Activated CD8-positive, alpha-beta memory T cell treated with anti-CD3 and anti-CD28 coated beads, Interleukin-2, amount 50 U/mL, for 24 hours (primary cell): ENCODE data around the gene NID1.
"Not testable (repeated sequence)": the region's sequence is repeated elsewhere in the genome, so short reads cannot be mapped to it uniquely, and the experiment has no call there.

ENCODE experiments used
- DNase-seq: peaks from one replicate; pipeline ENCODE4 v3.0.0-alpha.2; 2020; ENCODE audit errors: extremely low read depth

NID1 gene

DNA sequence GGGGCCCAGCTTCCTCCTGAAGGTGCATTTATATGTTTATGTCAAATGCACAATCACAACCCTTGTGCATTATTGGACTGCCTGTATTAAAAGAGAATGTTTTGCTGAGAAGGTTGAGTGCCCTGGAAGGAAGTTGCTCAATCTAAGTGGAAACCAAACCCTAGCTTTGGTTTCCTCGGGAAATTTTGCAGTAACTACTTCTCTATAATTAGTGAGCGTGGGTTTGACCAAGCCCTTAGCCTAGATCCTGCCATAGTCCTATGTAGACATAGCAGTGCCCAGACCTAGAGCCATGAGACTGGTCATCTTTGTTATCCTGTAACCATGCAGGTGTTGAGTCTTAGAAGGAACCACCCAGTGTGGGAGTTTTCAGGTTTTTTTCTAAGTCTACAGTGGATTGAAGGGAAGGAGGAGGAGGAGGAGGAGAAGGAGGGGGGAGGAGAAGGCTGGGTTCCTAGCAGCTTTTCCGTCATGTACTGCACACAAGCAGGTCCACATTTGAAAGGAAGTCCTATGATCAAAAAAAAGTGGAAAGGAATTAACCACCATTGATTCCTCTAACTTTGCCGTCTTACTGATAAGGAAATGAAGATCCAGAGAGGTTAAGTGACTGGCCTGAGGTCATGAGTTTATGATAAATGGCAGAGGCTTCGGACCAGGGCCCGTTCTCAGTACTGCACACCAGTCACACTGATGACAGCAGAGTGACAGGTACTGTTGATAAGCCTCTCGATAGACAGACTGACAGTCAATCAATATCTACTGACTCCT lies 126.0 kb downstream of the NID1 start:
- no peak for DNase-seq

DNA sequence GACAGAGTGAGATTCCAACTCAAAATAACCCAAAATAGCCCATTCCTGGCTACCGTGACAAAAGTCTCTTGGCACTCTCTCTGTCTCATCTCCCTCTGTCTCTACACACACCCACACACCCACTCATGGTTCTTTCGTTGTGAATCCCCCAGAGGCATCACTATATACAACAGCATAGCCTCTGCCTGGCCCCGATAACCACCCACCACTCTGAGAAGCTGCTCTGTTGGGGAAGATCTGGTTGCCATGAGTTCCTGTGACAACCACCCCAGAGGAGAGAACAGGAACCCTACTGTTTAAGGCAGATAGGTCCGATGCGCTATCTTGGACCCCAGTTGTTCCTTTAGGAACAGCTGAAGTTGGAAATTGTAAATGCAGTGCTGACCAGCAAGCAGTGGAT lies 127.8 kb downstream of the NID1 start:
- DNase-seq: no peak

- DNase-seq: no peak
These were observed 129.4 kb downstream of the NID1 start for GRCh38 chr1:235935235-235936225.

GRCh38 chr1:235933766-235934116 lies 131.1 kb downstream of the NID1 start:
- no peak for DNase-seq

DNA sequence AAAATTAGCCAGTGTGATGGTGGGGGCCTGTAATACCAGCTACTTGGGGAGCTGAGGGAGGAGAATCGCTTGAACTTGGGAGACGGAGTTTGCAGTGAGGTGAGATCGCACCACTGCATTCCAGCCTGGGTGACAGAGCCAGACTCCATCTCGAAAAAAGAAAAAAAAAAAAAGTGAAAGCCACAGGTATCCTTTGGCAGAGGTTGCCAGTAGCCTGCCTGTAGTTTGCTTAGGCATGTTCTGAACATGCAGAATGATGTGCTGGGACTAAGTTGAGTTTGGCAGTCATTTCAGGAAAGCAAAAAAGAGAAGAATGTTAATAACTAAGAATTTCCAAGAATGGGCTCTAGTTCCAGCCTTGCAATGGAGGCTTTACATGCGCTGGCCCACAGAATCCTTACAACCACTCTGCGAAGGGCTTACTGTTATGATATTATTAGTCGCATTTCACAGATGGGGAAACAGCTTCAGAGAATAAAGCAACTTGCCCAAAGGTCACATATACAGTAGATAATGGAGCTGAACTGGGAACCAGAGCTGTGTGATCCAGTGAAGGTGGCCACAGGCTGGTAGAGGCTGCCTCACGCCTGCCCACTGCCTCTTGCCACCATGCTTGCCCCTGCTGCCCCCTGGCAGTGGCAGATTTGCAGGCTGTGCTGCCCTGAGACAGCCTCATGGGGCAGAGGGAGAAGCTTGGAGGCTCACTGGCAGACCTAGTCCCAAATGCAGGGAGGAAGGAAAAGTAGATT lies 131.7 kb downstream of the NID1 start:
- DNase-seq: no peak

- DNase-seq: no peak
These were observed 132.8 kb downstream of the NID1 start for GRCh38 chr1:235932090-235932510.

DNA sequence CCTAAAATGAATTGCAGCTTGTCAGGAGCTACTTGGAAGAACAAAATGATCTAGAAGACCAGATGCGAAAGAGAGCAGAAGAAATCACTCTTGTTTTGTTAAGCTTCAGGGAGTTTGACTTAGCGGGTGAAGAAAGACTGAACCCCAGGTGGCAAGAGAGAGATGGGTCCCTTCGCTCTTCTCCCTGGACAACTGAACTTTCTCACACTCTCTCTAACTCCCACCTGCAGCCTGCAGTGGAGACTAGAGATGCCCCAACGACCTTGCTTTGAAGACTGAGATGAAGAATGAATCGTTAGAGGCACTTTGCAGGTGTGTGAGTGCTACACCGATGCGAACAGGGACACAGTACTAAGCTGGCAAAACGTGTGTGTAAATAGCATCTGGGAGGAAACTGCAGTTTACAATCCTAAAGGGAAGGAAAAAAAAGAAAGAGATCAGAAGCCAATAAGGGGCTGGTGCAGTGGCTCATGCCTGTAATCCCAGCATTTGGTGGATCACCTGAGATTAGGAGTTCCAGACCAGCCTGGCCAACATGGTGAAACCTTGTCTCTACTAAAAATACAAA lies 133.6 kb downstream of the NID1 start:
- DNase-seq: no peak

DNA sequence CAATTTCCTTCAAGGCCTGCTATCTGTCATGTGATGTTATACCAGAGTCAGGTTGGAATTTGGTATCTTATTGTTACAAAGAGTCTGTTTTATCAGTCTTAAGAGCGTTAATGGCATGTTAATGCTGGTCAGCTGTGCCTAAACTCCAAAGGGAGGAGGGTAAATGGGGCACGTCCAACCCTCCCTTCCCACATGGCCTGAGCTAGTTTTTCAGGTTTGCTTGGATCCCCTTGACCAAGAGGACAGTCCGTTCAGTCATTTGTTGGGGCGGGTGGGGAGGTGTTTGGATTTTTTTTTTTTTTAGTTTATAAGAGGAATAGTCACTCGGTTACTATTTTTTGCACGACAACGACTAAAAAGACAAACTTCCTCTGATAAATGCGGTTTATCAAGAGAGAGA lies 134.3 kb downstream of the NID1 start:
- DNase-seq: no peak

- DNase-seq: no peak
These were observed 135.7 kb downstream of the NID1 start for GRCh38 chr1:235929216-235929615.

GRCh38 chr1:235928197-235928596 lies 136.7 kb downstream of the NID1 start:
- no peak for DNase-seq

DNA sequence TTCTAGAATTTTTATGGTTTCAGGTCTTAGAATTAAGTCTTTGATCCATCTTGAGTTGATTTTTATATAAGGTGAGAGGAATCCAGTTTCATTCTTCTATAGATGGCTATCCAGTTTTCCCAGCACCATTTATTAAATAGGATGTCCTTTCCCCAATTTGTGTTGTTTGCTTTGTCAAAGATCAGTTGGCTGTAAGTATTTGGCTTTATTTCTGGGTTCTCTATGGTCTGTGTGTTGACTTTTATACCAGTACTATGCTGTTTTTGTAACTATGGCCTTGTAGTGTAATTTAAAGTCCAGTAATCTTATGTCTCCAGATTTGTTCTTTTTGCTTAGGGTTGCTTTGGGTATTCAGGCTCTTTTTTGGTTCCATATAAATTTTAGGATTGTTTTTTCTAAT lies 137.3 kb downstream of the NID1 start:
- DNase-seq: not testable (repeated sequence)
